H9 (cell line): ENCODE results near the gene ITPR2. TPM values are rescaled to one million over a fixed set of nuclear protein-coding genes. Genes with fewer than 3 reads are reported as not detected.
A peak's percentile ranks its signal among the peaks of the same experiment; 100 is the strongest.

ENCODE experiments used
- DNase-seq: peaks from one replicate; pipeline ENCODE4 v3.0.0-alpha.2; 2017
- H2AFZ ChIP-seq: one replicate; pipeline ENCODE4 v1.6.1; 2013; ENCODE audit warnings: mild to moderate bottlenecking, low read length, control low read depth, moderate library complexity
- H2AK5ac ChIP-seq: 2 replicates; pipeline ENCODE4 v1.6.1; 2013; ENCODE audit warnings: low read length, control low read depth, mixed read lengths; ENCODE audit not compliant: insufficient read length
- H2BK120ac ChIP-seq: one replicate; pipeline ENCODE4 v1.6.1; 2013; ENCODE audit warnings: low read depth, mild to moderate bottlenecking, low read length, control low read depth, inconsistent platforms; ENCODE audit not compliant: poor library complexity, severe bottlenecking
- H2BK12ac ChIP-seq: 2 replicates; pipeline ENCODE4 v1.6.1; 2013; ENCODE audit warnings: low read length, control low read depth, mixed read lengths, low read depth; ENCODE audit not compliant: insufficient read length
- H2BK15ac ChIP-seq: 2 replicates; pipeline ENCODE4 v1.6.1; 2013; ENCODE audit warnings: low read depth, low read length, control low read depth
- H2BK20ac ChIP-seq: one replicate; pipeline ENCODE4 v1.6.1; 2013; ENCODE audit warnings: low read depth, mild to moderate bottlenecking, low read length, control low read depth, inconsistent platforms; ENCODE audit not compliant: poor library complexity, severe bottlenecking
- H2BK5ac ChIP-seq: 2 replicates; pipeline ENCODE4 v1.6.1; 2013; ENCODE audit warnings: low read length, control low read depth, mixed read lengths; ENCODE audit not compliant: insufficient read length
- H3K14ac ChIP-seq: 2 replicates; pipeline ENCODE4 v1.6.1; 2013; ENCODE audit warnings: low read length, control low read depth; ENCODE audit not compliant: insufficient read depth
- H3K18ac ChIP-seq: 2 replicates; pipeline ENCODE4 v1.6.1; 2013; ENCODE audit warnings: low read depth, mild to moderate bottlenecking, mixed read lengths, low read length, control low read depth; ENCODE audit not compliant: insufficient read length
- H3K23ac ChIP-seq: 2 replicates; pipeline ENCODE4 v1.6.1; 2013; ENCODE audit warnings: low read length, control low read depth, mixed read lengths, low read depth; ENCODE audit not compliant: insufficient read length
- H3K23me2 ChIP-seq: 2 replicates; pipeline ENCODE4 v1.6.1; 2013; ENCODE audit warnings: low read depth, mild to moderate bottlenecking, mixed read lengths, low read length, control low read depth; ENCODE audit not compliant: insufficient read length, poor library complexity, severe bottlenecking
- H3K27ac ChIP-seq: 2 replicates; pipeline ENCODE4 v1.5.1; 2013; ENCODE audit warnings: low read length, control low read depth, mixed read lengths, low read depth; ENCODE audit not compliant: insufficient read length
- H3K27me3 ChIP-seq: 2 replicates; pipeline ENCODE4 v1.6.1; 2013; ENCODE audit warnings: low read length, control low read depth, inconsistent platforms; ENCODE audit not compliant: insufficient read depth
- H3K4ac ChIP-seq: 2 replicates; pipeline ENCODE4 v1.6.1; 2013; ENCODE audit warnings: low read depth, mild to moderate bottlenecking, control low read depth, inconsistent platforms, low read length, moderate library complexity
- H3K4me1 ChIP-seq: 2 replicates; pipeline ENCODE4 v1.6.1; 2013; ENCODE audit warnings: low read length, control low read depth, inconsistent platforms; ENCODE audit not compliant: insufficient read depth
- H3K4me2 ChIP-seq: 2 replicates; pipeline ENCODE4 v1.6.1; 2013; ENCODE audit warnings: low read length, control low read depth, mixed read lengths; ENCODE audit not compliant: insufficient read length, insufficient read depth
- H3K56ac ChIP-seq: 2 replicates; pipeline ENCODE4 v1.6.1; 2013; ENCODE audit warnings: low read depth, mild to moderate bottlenecking, mixed read lengths, low read length, control low read depth; ENCODE audit not compliant: insufficient read length
- H3K79me1 ChIP-seq: 2 replicates; pipeline ENCODE4 v1.6.1; 2013; ENCODE audit warnings: low read depth, mild to moderate bottlenecking, moderate library complexity, low read length, control low read depth, inconsistent platforms; ENCODE audit not compliant: insufficient read depth, poor library complexity, severe bottlenecking
- H3K79me2 ChIP-seq: 2 replicates; pipeline ENCODE4 v1.6.1; 2013; ENCODE audit warnings: low read length, control low read depth, inconsistent platforms; ENCODE audit not compliant: insufficient read depth
- H3K9ac ChIP-seq: 2 replicates; pipeline ENCODE4 v1.6.1; 2013; ENCODE audit warnings: low read length, control low read depth, mixed read lengths; ENCODE audit not compliant: insufficient read length; ENCODE audit errors: extremely low read depth
- H3K9me3 ChIP-seq: one replicate; pipeline ENCODE4 v1.6.1; 2013; ENCODE audit warnings: low read depth, low read length, inconsistent platforms; ENCODE audit not compliant: control insufficient read depth
- H3T11ph ChIP-seq: one replicate; pipeline ENCODE4 v1.6.1; 2013; ENCODE audit warnings: mild to moderate bottlenecking, low read length, control low read depth, inconsistent platforms
- H4K20me1 ChIP-seq: one replicate; pipeline ENCODE4 v1.6.1; 2013; ENCODE audit not compliant: control insufficient read depth, insufficient read length, insufficient read depth
- H4K5ac ChIP-seq: 2 replicates; pipeline ENCODE4 v1.6.1; 2013; ENCODE audit warnings: low read depth, mild to moderate bottlenecking, mixed read lengths, low read length, control low read depth; ENCODE audit not compliant: insufficient read length
- H4K8ac ChIP-seq: replicated peaks from 2 replicates; pipeline ENCODE4 v1.6.1; 2013; ENCODE audit warnings: low read length, control low read depth, mixed read lengths, low read depth; ENCODE audit not compliant: insufficient read length
- H4K91ac ChIP-seq: 2 replicates; pipeline ENCODE4 v1.6.1; 2013; ENCODE audit warnings: low read depth, mild to moderate bottlenecking, moderate library complexity, mixed read lengths, low read length, control low read depth; ENCODE audit not compliant: insufficient read length
- H3K27ac Mint-ChIP-seq, 3 experiments: 2 replicates in 2 of 3; 3 replicates in 1 of 3; pipeline ENCODE4 v1.8.0; 2020 to 2021; ENCODE audit warnings: mixed read lengths in 3 of 3, mild to moderate bottlenecking in 1 of 3, moderate library complexity in 1 of 3
- H3K27me3 Mint-ChIP-seq: 2 replicates; pipeline ENCODE4 v1.8.0; 2021; ENCODE audit warnings: low read depth, mild to moderate bottlenecking, moderate library complexity, mixed read lengths
- H3K36me3 Mint-ChIP-seq, 3 experiments: 2 replicates in 2 of 3; 3 replicates in 1 of 3; pipeline ENCODE4 v1.8.0; 2020 to 2021; ENCODE audit warnings: low read depth in 3 of 3, mixed read lengths in 3 of 3; ENCODE audit not compliant: insufficient read depth in 1 of 3
- H3K4me1 Mint-ChIP-seq, 2 experiments: 2 replicates each; pipeline ENCODE4 v1.8.0; 2020; ENCODE audit warnings: mixed read lengths in 2 of 2
- H3K4me3 Mint-ChIP-seq, 2 experiments: 2 replicates in 1 of 2; 3 replicates in 1 of 2; pipeline ENCODE4 v1.8.0; 2020 to 2021; ENCODE audit warnings: mild to moderate bottlenecking in 2 of 2, mixed read lengths in 2 of 2, moderate library complexity in 1 of 2
- H3K9me3 Mint-ChIP-seq, 2 experiments: 2 replicates in 1 of 2; 3 replicates in 1 of 2; pipeline ENCODE4 v1.8.0; 2020; ENCODE audit warnings: mild to moderate bottlenecking in 2 of 2, mixed read lengths in 2 of 2, moderate library complexity in 1 of 2
- CTCF ChIP-seq: fragments of 200-600 bp; sonication (generic); conservative IDR thresholded peaks from 3 replicates; pipeline ENCODE4 v1.8.0; 2021; ENCODE audit warnings: antibody characterized with exemption, mild to moderate bottlenecking
- WGBS: extraction: QIAGEN DNeasy Blood & Tissue Kit; methylation state at CpG from one replicate; pipeline ENCODE4 v1.1.7; 2013; ENCODE audit warnings: missing lambda C conversion rate, low lambda C conversion rate, mixed read lengths; ENCODE audit not compliant: insufficient read length; ENCODE audit errors: extremely low coverage; 5-methylcytosine and 5-hydroxymethylcytosine counted together
- total RNA-seq: library from RNA; stranded (reverse); gene quantifications from 2 replicates; pipeline ENCODE4 v1.2.1, GENCODE V29; 2021

The ITPR2 gene
- total RNA-seq, 1 experiment from 2014 or later: 14.8 TPM

- no peaks in the 10 kb centered on the region for H3K23me2 ChIP-seq
- H2BK5ac ChIP-seq: no peak overlapping the region
- H3K56ac ChIP-seq: no peak overlapping the region
- H3K23ac ChIP-seq: no peak overlapping the region
- no peak overlapping the region for H4K8ac ChIP-seq
- no peak overlapping the region for H3K9ac ChIP-seq
- H3K4me3 Mint-ChIP-seq: no peak overlapping the region
- no peaks in the 10 kb centered on the region for H3K4me1 ChIP-seq
- no peak for TF ChIP-seq CTCF
- no peak overlapping the region for H3K4ac ChIP-seq
- no peak overlapping the region for H3K4me2 ChIP-seq
- H3K27me3 Mint-ChIP-seq: no peaks in the 10 kb centered on the region
- H3K4me1 Mint-ChIP-seq: no peaks in the 10 kb centered on the region
- H3K27ac ChIP-seq: no peak overlapping the region
- H4K91ac ChIP-seq: no peak overlapping the region
- no CpG with 5 or more reads among the region's 2 CpGs for WGBS
- H3K14ac ChIP-seq: no peak overlapping the region
- H2BK120ac ChIP-seq: no peak overlapping the region
- no peak overlapping the region for H2AFZ ChIP-seq
- H2BK12ac ChIP-seq: no peak overlapping the region
- H2AK5ac ChIP-seq: no peak overlapping the region
- no peaks in the 10 kb centered on the region for H3K79me1 ChIP-seq
- no peaks in the 10 kb centered on the region for H3K79me2 ChIP-seq
- no peak overlapping the region for H2BK15ac ChIP-seq
- DNase-seq: no peak
- H4K20me1 ChIP-seq: peaks cover under 1% of the 10 kb centered on the region
- no peaks in the 10 kb centered on the region for H3K9me3 ChIP-seq
- H2BK20ac ChIP-seq: no peak overlapping the region
- no peaks in the 10 kb centered on the region for H3K27me3 ChIP-seq
- peak overlapping the region in 1 of 3 experiments; percentile 63; a peak in 1 of 7 replicates for H3K27ac Mint-ChIP-seq
- no peak overlapping the region for H3T11ph ChIP-seq
- H3K36me3 Mint-ChIP-seq: no peaks in the 10 kb centered on the region
- H3K18ac ChIP-seq: no peak overlapping the region
- H4K5ac ChIP-seq: no peak overlapping the region
- no peaks in the 10 kb centered on the region for H3K9me3 Mint-ChIP-seq
Measured at GRCh38 chr12:26406813-26407212, 426.2 kb downstream of the ITPR2 start.
